ENCODE measurements around the gene KLHDC7B. TPM values are rescaled to one million over a fixed set of nuclear protein-coding genes. Genes with fewer than 3 reads are reported as not detected.

The KLHDC7B gene
- not detected in 2 replicates for total RNA-seq

GRCh38 chr22:50545522-50546325 lies at the start of gene KLHDC7B:
TSS of gene KLHDC7B (plus strand) at chr22:50545899. CDS start at chr22:50546244, 345 bp downstream.

GRCh38 chr22:50507421-50507990 lies 38.2 kb upstream of the KLHDC7B start, which contains the start of gene LMF2:
TSS of gene LMF2 (minus strand) at chr22:50507702. CDS start at chr22:50507675, 27 bp downstream.

GRCh38 chr22:50507991-50508884 lies 37.5 kb upstream of the KLHDC7B start, which contains the start of gene NCAPH2:
TSS of gene NCAPH2 (plus strand) at chr22:50508224. CDS start at chr22:50508338, 114 bp downstream.

GRCh38 chr22:50525104-50525857 lies 20.4 kb upstream of the KLHDC7B start, which contains the start of gene SCO2:
TSS of gene SCO2 (minus strand) at chr22:50525598. CDS start at chr22:50524411, 1,187 bp downstream.

GRCh38 chr22:50529897-50530579 lies 15.7 kb upstream of the KLHDC7B start, which contains the start of gene TYMP:
TSS of gene TYMP (minus strand) at chr22:50530012. CDS start at chr22:50529709, 303 bp downstream.

GRCh38 chr22:50562523-50563412 lies 17.1 kb downstream of the KLHDC7B start, which contains the start of gene SYCE3:
TSS of gene SYCE3 (minus strand) at chr22:50562919. CDS start at chr22:50556405, 6,514 bp downstream.

GRCh38 chr22:50577987-50578775 lies 32.5 kb downstream of the KLHDC7B start, which contains the start of gene CPT1B:
TSS of gene CPT1B (minus strand) at chr22:50578427. CDS start at chr22:50577915, 512 bp downstream.

GRCh38 chr22:50582493-50583293 lies 37.0 kb downstream of the KLHDC7B start, which contains the start of gene CHKB:
TSS of gene CHKB (minus strand) at chr22:50582849. CDS start at chr22:50582781, 68 bp downstream.

GRCh38 chr22:50600538-50600937 lies 54.8 kb downstream of the KLHDC7B start, which contains the start of gene MAPK8IP2:
TSS of gene MAPK8IP2 (plus strand) at chr22:50600793. CDS start at chr22:50600819, 26 bp downstream.

Other genes starting within 250 kb of the KLHDC7B start
- 68.6 and 71.5 TPM in 2 replicates for gene PLXNB2, start 238.3 kb upstream of the KLHDC7B start, total RNA-seq
- 3.0 and 3.4 TPM in 2 replicates for gene DENND6B, start 218.9 kb upstream of the KLHDC7B start, total RNA-seq
- gene PPP6R2, start 202.6 kb upstream of the KLHDC7B start, total RNA-seq: 39.8 and 41.1 TPM in 2 replicates
- gene SBF1, start 70.9 kb upstream of the KLHDC7B start, total RNA-seq: 47.4 and 50.8 TPM in 2 replicates
- gene ADM2, start 64.4 kb upstream of the KLHDC7B start, total RNA-seq: 0.64 and 0.87 TPM in 2 replicates
- not detected in 2 replicates for gene MIOX, start 59.0 kb upstream of the KLHDC7B start, total RNA-seq
- gene LMF2, start 38.2 kb upstream of the KLHDC7B start, total RNA-seq: 78.3 and 88.4 TPM in 2 replicates
- gene NCAPH2, start 37.7 kb upstream of the KLHDC7B start, total RNA-seq: 63.0 and 70.5 TPM in 2 replicates
- 3.7 and 13.6 TPM in 2 replicates for gene SCO2, start 20.3 kb upstream of the KLHDC7B start, total RNA-seq
- 27.3 and 32.5 TPM in 2 replicates for gene TYMP, start 15.9 kb upstream of the KLHDC7B start, total RNA-seq
- gene SYCE3, start 17.0 kb downstream of the KLHDC7B start, total RNA-seq: not detected in 2 replicates
- 0.60 and 1.5 TPM in 2 replicates for gene CPT1B, start 32.5 kb downstream of the KLHDC7B start, total RNA-seq
- gene CHKB, start 37.0 kb downstream of the KLHDC7B start, total RNA-seq: 25.7 and 26.6 TPM in 2 replicates
- 0.07 and 0.34 TPM in 2 replicates for gene MAPK8IP2, start 54.9 kb downstream of the KLHDC7B start, total RNA-seq
- gene ARSA, start 82.3 kb downstream of the KLHDC7B start, total RNA-seq: 25.1 and 27.9 TPM in 2 replicates
- 27.8 and 32.5 TPM in 2 replicates for gene SHANK3, start 126.9 kb downstream of the KLHDC7B start, total RNA-seq
- gene ACR, start 192.3 kb downstream of the KLHDC7B start, total RNA-seq: 0.40 TPM in 1 of 2 replicates, not detected in the other
- gene RABL2B, start 237.7 kb downstream of the KLHDC7B start, total RNA-seq: 5.5 and 5.8 TPM in 2 replicates